ENCODE measurements around the gene CRKL.

CRKL gene

GRCh38 chr22:20993304-20994127, 76.3 kb downstream of the CRKL start:
- no peak overlapping the region for H3K4me3 ChIP-seq (ENCODE audit: low read depth, low read length)
- no peak for DNase-seq (ENCODE audit: low read depth)
- no peak for TF ChIP-seq CTCF (conservative IDR thresholded peaks at IDR 0.05; ENCODE audit: low read depth, low read length)

- no peak for DNase-seq (ENCODE audit: low read depth)
- H3K4me3 ChIP-seq (ENCODE audit: low read depth, low read length), result no peak overlapping the region
- no peak for TF ChIP-seq CTCF (conservative IDR thresholded peaks at IDR 0.05; ENCODE audit: low read depth, low read length)
These were observed 77.1 kb downstream of the CRKL start for GRCh38 chr22:20994128-20994901.

GRCh38 chr22:20994902-20995241, 77.7 kb downstream of the CRKL start:
- TF ChIP-seq CTCF (conservative IDR thresholded peaks at IDR 0.05; ENCODE audit: low read depth, low read length), result no peak
- no peak for DNase-seq (ENCODE audit: low read depth)
- H3K4me3 ChIP-seq (ENCODE audit: low read depth, low read length), result no peak overlapping the region

GRCh38 chr22:20995329-20996030, 78.3 kb downstream of the CRKL start:
- no peak for TF ChIP-seq CTCF (conservative IDR thresholded peaks at IDR 0.05; ENCODE audit: low read depth, low read length)
- H3K4me3 ChIP-seq (ENCODE audit: low read depth, low read length), result no peak overlapping the region
- DNase-seq (ENCODE audit: low read depth), result no peak

- no peak for TF ChIP-seq CTCF (conservative IDR thresholded peaks at IDR 0.05; ENCODE audit: low read depth, low read length)
- H3K4me3 ChIP-seq (ENCODE audit: low read depth, low read length), result no peak overlapping the region
- DNase-seq (ENCODE audit: low read depth), result no peak
These were observed 78.8 kb downstream of the CRKL start for GRCh38 chr22:20996031-20996410.

- no peak for DNase-seq (ENCODE audit: low read depth)
- no peak for TF ChIP-seq CTCF (conservative IDR thresholded peaks at IDR 0.05; ENCODE audit: low read depth, low read length)
- H3K4me3 ChIP-seq (ENCODE audit: low read depth, low read length), result no peak overlapping the region
These were observed 79.7 kb downstream of the CRKL start for GRCh38 chr22:20996598-20997535.

Measured in choroid plexus epithelial cell (primary cell).